ENCODE results near the gene GLS2.

GLS2 gene

DNA sequence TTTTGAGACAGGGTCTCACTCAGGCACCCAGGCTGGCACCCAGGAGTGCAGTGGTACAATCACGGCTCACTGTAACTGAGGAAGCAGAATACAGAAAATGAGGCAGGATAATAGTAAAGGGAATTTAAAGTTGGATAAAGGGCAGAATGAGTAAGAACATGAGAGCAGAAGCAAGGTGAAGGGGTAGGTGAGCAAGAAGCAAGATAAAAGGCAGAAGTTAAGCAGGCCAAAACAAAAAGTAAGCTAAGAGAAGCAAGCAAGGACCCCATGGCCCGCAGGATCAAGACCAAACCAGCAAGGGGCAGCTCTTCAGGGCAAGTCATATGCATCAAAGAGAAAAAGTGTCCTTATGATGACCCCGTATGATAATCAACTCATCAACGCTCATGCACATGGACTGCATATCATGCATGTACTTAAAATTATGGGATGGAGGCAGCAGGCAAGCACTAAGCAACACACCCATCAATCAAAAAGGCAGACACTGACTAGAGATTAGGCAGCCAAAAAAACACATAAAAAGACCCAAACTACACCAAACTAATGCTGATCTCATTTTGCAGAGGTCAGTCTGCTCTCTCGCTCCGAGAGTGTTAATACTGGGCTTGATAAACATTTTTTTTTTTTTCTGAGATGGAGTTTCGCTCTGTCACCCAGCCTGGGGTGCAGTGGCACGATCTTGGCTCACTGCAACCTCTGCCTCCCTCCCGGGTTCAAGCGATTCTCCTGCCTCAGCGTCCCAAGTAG is 50.4 kb downstream of the GLS2 start:
- DNase-seq (ENCODE audit: low read depth), result no peak

DNA sequence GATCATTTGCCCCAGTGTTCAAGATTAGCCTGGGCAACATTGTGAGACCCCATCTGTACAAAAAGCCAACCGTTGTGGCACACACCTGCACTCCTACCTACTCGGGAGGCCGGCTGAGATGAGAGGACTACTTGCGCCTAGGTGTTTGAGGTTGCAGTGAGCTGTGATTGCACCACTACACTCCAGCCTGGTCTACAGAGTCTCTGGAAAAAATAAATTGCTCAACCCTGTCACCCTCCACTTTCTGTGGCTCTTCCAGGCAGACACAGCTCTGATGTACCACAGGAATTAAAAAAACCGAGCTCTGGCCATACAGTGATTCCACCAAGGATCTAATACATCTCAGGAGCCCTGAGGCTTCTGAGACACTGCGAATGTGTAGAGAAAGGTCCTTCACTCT is 53.1 kb downstream of the GLS2 start:
- DNase-seq (ENCODE audit: low read depth), result no peak

DNA sequence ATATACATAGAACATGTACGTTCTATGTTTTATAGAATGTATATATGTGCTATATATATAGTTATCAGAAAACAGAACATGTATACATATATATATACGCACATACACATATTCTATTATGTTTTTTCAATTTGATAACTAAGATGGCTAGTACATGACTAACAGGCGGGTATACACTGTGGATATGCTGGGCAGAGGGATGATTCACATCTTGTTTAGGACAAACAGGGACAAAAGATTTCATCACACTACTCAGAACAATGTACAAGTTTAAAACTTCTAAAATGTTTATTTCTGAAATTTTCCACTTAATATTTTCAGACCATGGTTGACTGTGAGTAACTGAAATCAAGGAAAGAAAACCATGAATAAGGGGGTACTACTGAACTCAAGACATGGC is 56.1 kb downstream of the GLS2 start:
- no peak for DNase-seq (ENCODE audit: low read depth)

DNA sequence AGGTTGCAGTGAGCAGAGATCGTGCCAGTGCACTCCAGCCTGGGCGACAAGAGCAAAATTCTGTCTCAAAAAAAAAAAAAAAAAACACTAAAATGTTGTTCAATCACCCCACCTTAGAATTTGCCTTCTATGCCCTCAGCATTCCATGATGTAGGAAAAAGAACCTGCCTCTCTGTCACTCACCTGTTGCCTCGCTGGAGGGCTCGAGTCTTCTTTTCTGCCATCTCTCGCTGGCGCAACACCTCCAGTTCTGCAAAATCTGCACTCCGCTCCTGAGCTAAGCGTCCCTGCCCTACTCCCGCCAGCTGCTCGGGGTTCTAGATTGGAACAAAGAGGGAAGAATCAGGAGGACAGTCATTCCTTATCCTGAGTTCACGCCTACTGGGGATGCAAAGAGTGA is 56.7 kb downstream of the GLS2 start:
- no peak for DNase-seq (ENCODE audit: low read depth)

DNA sequence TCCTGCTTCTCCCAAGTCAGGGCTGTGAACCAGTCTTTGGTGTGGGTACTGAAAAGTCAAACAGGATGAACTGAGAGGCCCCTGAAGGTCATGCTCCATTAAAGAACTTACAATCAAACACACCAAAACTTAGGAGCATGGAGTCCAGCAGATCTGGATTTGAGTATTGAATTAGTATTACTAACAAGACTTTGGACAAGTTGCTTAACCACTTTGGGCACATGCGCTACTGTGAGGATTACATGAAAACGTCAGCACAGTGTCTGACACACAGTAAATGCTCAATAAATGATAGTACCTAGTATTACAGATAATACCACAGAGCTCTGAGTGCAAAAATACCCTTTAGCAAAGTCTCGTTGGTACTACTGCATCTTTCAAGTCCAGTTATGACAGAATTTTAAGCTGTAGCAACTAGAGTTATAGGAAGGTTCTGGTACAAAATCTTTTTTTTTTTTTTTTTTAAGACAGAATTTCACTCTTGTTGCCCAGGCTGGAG is 62.0 kb downstream of the GLS2 start:
- DNase-seq (ENCODE audit: low read depth), result no peak

DNA sequence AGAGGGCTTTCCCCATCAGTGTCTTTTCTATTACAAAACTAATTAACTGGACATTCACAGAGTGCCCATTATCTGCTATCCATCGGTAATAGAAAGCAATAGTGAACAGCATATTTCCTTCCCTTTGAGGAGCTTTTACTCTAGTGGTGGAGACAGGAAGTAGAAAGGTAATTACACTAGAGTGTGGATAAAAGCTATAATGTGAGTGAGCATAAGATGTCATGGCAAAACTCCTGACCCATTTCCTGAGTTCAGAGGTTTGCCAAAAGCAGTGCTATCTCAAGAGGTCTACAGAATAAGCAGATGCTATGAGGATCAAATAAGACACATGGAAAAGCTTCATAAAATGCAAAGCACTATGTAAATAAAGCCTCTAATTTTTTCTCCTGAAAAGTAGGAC is 62.8 kb downstream of the GLS2 start:
- no peak for DNase-seq (ENCODE audit: low read depth)
